Thyroid gland (tissue), 4 donors: ENCODE measurements around the gene TRAM2.

Experiments
- POLR2A ChIP-seq, 2 donors: fragments of 450-650 bp; IDR thresholded peaks; one replicate each; pipeline ENCODE4 v1.6.1; 2017; ENCODE audit warnings: antibody characterized with exemption in 2 of 2, mild to moderate bottlenecking in 2 of 2, moderate library complexity in 1 of 2
- TF ChIP-seq, protein P1 (sequence below), 6 experiments: fragments of 200-600 bp in 3 of 6; fragments of 450-650 bp in 3 of 6; sonication (generic) in 3 of 6; IDR thresholded peaks; one replicate each; pipeline ENCODE4 v1.5.1; 2016 to 2019; ENCODE audit warnings: antibody characterized with exemption in 6 of 6, mild to moderate bottlenecking in 2 of 6, inconsistent platforms in 1 of 6, moderate library complexity in 1 of 6

GRCh38 chr6:52596371-52597028 is 19.6 kb upstream of the TRAM2 start:
- TF ChIP-seq, protein P1, sequence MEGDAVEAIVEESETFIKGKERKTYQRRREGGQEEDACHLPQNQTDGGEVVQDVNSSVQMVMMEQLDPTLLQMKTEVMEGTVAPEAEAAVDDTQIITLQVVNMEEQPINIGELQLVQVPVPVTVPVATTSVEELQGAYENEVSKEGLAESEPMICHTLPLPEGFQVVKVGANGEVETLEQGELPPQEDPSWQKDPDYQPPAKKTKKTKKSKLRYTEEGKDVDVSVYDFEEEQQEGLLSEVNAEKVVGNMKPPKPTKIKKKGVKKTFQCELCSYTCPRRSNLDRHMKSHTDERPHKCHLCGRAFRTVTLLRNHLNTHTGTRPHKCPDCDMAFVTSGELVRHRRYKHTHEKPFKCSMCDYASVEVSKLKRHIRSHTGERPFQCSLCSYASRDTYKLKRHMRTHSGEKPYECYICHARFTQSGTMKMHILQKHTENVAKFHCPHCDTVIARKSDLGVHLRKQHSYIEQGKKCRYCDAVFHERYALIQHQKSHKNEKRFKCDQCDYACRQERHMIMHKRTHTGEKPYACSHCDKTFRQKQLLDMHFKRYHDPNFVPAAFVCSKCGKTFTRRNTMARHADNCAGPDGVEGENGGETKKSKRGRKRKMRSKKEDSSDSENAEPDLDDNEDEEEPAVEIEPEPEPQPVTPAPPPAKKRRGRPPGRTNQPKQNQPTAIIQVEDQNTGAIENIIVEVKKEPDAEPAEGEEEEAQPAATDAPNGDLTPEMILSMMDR (IDR thresholded peaks at IDR 0.05), result no peak
- TF ChIP-seq POLR2A (IDR thresholded peaks at IDR 0.05), result no peak
